Vagina (tissue), 2 donors: Measurements from ENCODE around the gene TOGARAM1. TPM values are rescaled to one million over a fixed set of nuclear protein-coding genes. Genes with fewer than 3 reads are reported as not detected.

ENCODE experiments used
- DNase-seq, 2 donors: peaks; one replicate each; pipeline ENCODE4 v3.0.0-alpha.2; 2017; ENCODE audit errors: extremely low spot score in 2 of 2
- H3K27ac ChIP-seq: fragments of 200-600 bp; sonication (generic); one replicate; pipeline ENCODE4 v1.5.1; 2019
- H3K27me3 ChIP-seq: fragments of 200-600 bp; sonication (generic); one replicate; pipeline ENCODE4 v1.5.1; 2019
- H3K36me3 ChIP-seq, 2 donors: fragments of 200-600 bp; sonication (generic); one replicate each; pipeline ENCODE4 v1.5.1; 2017 to 2019
- H3K4me1 ChIP-seq: fragments of 200-600 bp; sonication (generic); one replicate; pipeline ENCODE4 v1.5.1; 2019
- H3K4me3 ChIP-seq, 2 donors: fragments of 200-600 bp; sonication (generic); 1 replicate in 1 of 2; 2 replicates in 1 of 2; pipeline ENCODE4 v1.5.1; 2016 to 2019
- H3K9me3 ChIP-seq: fragments of 200-600 bp; sonication (generic); one replicate; pipeline ENCODE4 v1.5.1; 2019
- CTCF ChIP-seq, 3 experiments: fragments of 450-650 bp in 2 of 3; fragments of 200-600 bp in 1 of 3; sonication (generic) in 1 of 3; IDR thresholded peaks; one replicate each; pipeline ENCODE4 v1.5.1; 2017 to 2019; ENCODE audit warnings: antibody characterized with exemption in 3 of 3, mild to moderate bottlenecking in 2 of 3, moderate library complexity in 2 of 3
- POLR2A ChIP-seq, 2 donors: fragments of 450-650 bp; IDR thresholded peaks; one replicate each; pipeline ENCODE4 v1.6.1; 2017; ENCODE audit warnings: antibody characterized with exemption in 2 of 2, mild to moderate bottlenecking in 2 of 2, moderate library complexity in 2 of 2
- POLR2AphosphoS5 ChIP-seq, 2 donors: sonication (generic); formaldehyde crosslinking; IDR thresholded peaks; one replicate each; pipeline ENCODE4 v1.9.0; 2017; ENCODE audit warnings: antibody characterized with exemption in 2 of 2, mild to moderate bottlenecking in 2 of 2, low read depth in 1 of 2; ENCODE audit not compliant: insufficient read depth in 1 of 2
- intact Hi-C: fragments of 100-400 bp; cut with DNase I; formaldehyde crosslinking; loops from one replicate; pipeline ENCODE4 v1.15.1; 2023
- total RNA-seq: library from RNA; depleted of rRNA; stranded (reverse); fragments of >200 nt; gene quantifications from one replicate; pipeline ENCODE4 v1.2.3, GENCODE V29; 2016

The TOGARAM1 gene
- total RNA-seq, 1 donor from 2014 or later, result 13.0 TPM

- TF ChIP-seq CTCF (IDR thresholded peaks at IDR 0.05) (no peak), POLR2A (IDR thresholded peaks at IDR 0.05) (no peak), POLR2AphosphoS5 (IDR thresholded peaks at IDR 0.05; ENCODE audit: insufficient read depth in 1 of 2, low read depth in 1 of 2) (no peak)
- H3K27me3 ChIP-seq, result no peaks in the 10 kb centered on the region
- H3K9me3 ChIP-seq, result no peaks in the 10 kb centered on the region
- no peak for DNase-seq
- H3K36me3 ChIP-seq, result no peaks in the 10 kb centered on the region
- intact Hi-C loops, result no loop called here
- H3K27ac ChIP-seq, result no peak overlapping the region
- no peak overlapping the region for H3K4me3 ChIP-seq
- H3K4me1 ChIP-seq, result peaks cover 27% of the 10 kb centered on the region
These were observed 6.5 kb upstream of the TOGARAM1 start for GRCh38 chr14:44955528-44955927.

GRCh38 chr14:44956866-44957265, 5.1 kb upstream of the TOGARAM1 start:
- DNase-seq, result no peak
- intact Hi-C loops, result no loop called here
- no peak overlapping the region for H3K27ac ChIP-seq
- H3K4me3 ChIP-seq, result no peak overlapping the region
- TF ChIP-seq POLR2AphosphoS5 (IDR thresholded peaks at IDR 0.05; ENCODE audit: insufficient read depth in 1 of 2, low read depth in 1 of 2) (no peak), CTCF (IDR thresholded peaks at IDR 0.05) (no peak), POLR2A (IDR thresholded peaks at IDR 0.05) (no peak)
- H3K4me1 ChIP-seq, result peaks cover 27% of the 10 kb centered on the region
- no peaks in the 10 kb centered on the region for H3K36me3 ChIP-seq
- H3K9me3 ChIP-seq, result no peaks in the 10 kb centered on the region
- H3K27me3 ChIP-seq, result no peaks in the 10 kb centered on the region

- H3K27me3 ChIP-seq, result no peaks in the 10 kb centered on the region
- no peaks in the 10 kb centered on the region for H3K9me3 ChIP-seq
- no peak overlapping the region for H3K4me3 ChIP-seq
- no peak for DNase-seq
- no peak overlapping the region for H3K27ac ChIP-seq
- TF ChIP-seq POLR2A (IDR thresholded peaks at IDR 0.05) (no peak), CTCF (IDR thresholded peaks at IDR 0.05) (no peak), POLR2AphosphoS5 (IDR thresholded peaks at IDR 0.05; ENCODE audit: insufficient read depth in 1 of 2, low read depth in 1 of 2) (no peak)
- intact Hi-C loops, result no loop called here
- no peaks in the 10 kb centered on the region for H3K36me3 ChIP-seq
- H3K4me1 ChIP-seq, result peaks cover 47% of the 10 kb centered on the region
These were observed 2.5 kb upstream of the TOGARAM1 start for GRCh38 chr14:44959538-44959937.

GRCh38 chr14:44960146-44960545, 1.8 kb upstream of the TOGARAM1 start:
- Histone ChIP-seq H3K36me3 (no peaks in the 10 kb centered on the region), H3K4me1 (peaks cover 53% of the 10 kb centered on the region), H3K4me3 (peak overlapping the region; percentile 86 to 90), H3K27ac (no peak overlapping the region), H3K27me3 (no peaks in the 10 kb centered on the region), H3K9me3 (no peaks in the 10 kb centered on the region)
- TF ChIP-seq CTCF (IDR thresholded peaks at IDR 0.05), result no peak
- no peak for TF ChIP-seq POLR2A (IDR thresholded peaks at IDR 0.05)
- TF ChIP-seq POLR2AphosphoS5 (IDR thresholded peaks at IDR 0.05; ENCODE audit: insufficient read depth in 1 of 2, low read depth in 1 of 2), result no peak
- DNase-seq, result no peak
- intact Hi-C loops, result no loop called here

GRCh38 chr14:44960646-44961045, 1.3 kb upstream of the TOGARAM1 start:
- no peaks in the 10 kb centered on the region for H3K36me3 ChIP-seq
- TF ChIP-seq POLR2A (IDR thresholded peaks at IDR 0.05) (no peak), CTCF (IDR thresholded peaks at IDR 0.05) (no peak)
- no peaks in the 10 kb centered on the region for H3K27me3 ChIP-seq
- no peak for DNase-seq
- H3K27ac ChIP-seq, result peak overlapping the region; percentile 90
- no peaks in the 10 kb centered on the region for H3K9me3 ChIP-seq
- peak overlapping the region; percentile 86 to 90 for H3K4me3 ChIP-seq
- peaks cover 58% of the 10 kb centered on the region for H3K4me1 ChIP-seq
- intact Hi-C loops, result no loop called here
